Tibial nerve (tissue), 4 donors: ENCODE measurements around the gene TBC1D8B. TPM values are rescaled to one million over a fixed set of nuclear protein-coding genes. Genes with fewer than 3 reads are reported as not detected.
A peak's percentile ranks its signal among the peaks of the same experiment; 100 is the strongest.

Experiments
- DNase-seq, 2 donors: peaks; one replicate each; pipeline ENCODE4 v3.0.0-alpha.2; 2019; ENCODE audit warnings: low spot score in 2 of 2
- H3K27ac ChIP-seq, 4 donors: fragments of 200-600 bp; sonication (generic) in 3 of 4; one replicate each; pipeline ENCODE4 v1.5.1; 2017 to 2019; ENCODE audit warnings: mild to moderate bottlenecking in 1 of 4
- H3K27me3 ChIP-seq, 2 donors: fragments of 200-600 bp; sonication (generic) in 1 of 2; one replicate each; pipeline versions ENCODE4 v1.5.1 to v1.6.0; 2017 to 2019
- H3K36me3 ChIP-seq, 3 donors: fragments of 200-600 bp; sonication (generic); one replicate each; pipeline ENCODE4 v1.5.1; 2018 to 2019
- H3K4me1 ChIP-seq, 4 donors: fragments of 200-600 bp; sonication (generic) in 3 of 4; one replicate each; pipeline ENCODE4 v1.5.1; 2017 to 2019
- H3K4me3 ChIP-seq, 4 donors: fragments of 200-600 bp; sonication (generic) in 3 of 4; one replicate each; pipeline ENCODE4 v1.5.1; 2017 to 2019; ENCODE audit warnings: mild to moderate bottlenecking in 1 of 4, moderate library complexity in 1 of 4
- H3K9me3 ChIP-seq, 4 donors: fragments of 200-600 bp; sonication (generic) in 3 of 4; one replicate each; pipeline ENCODE4 v1.5.1; 2017 to 2019
- EP300 ChIP-seq, 2 donors: sonication (generic); formaldehyde crosslinking; IDR thresholded peaks; one replicate each; pipeline ENCODE4 v1.6.1; 2017; ENCODE audit warnings: antibody characterized with exemption in 2 of 2, mild to moderate bottlenecking in 1 of 2
- POLR2A ChIP-seq, 2 donors: fragments of 450-650 bp; IDR thresholded peaks; one replicate each; pipeline ENCODE4 v1.6.1; 2017; ENCODE audit warnings: antibody characterized with exemption in 2 of 2, mild to moderate bottlenecking in 2 of 2, moderate library complexity in 2 of 2
- WGBS, 2 donors: methylation state at CpG; one replicate each; pipeline ENCODE4 v1.1.5; 2018; 5-methylcytosine and 5-hydroxymethylcytosine counted together
- total RNA-seq, 4 donors: library from RNA; depleted of rRNA; stranded (reverse); fragments of >200 nt; gene quantifications; one replicate each; pipeline ENCODE4 v1.1.0, GENCODE V29; 2016
- TF ChIP-seq, protein P1 (sequence below), 5 experiments: fragments of 200-600 bp in 3 of 5; fragments of 450-650 bp in 2 of 5; sonication (generic) in 3 of 5; IDR thresholded peaks; one replicate each; pipeline ENCODE4 v1.5.1; 2016 to 2019; ENCODE audit warnings: antibody characterized with exemption in 5 of 5, mild to moderate bottlenecking in 3 of 5, moderate library complexity in 2 of 5

Gene TBC1D8B
- total RNA-seq, 4 donors from 2014 or later, result 8.1 to 16.7 (median 10.4) TPM

DNA sequence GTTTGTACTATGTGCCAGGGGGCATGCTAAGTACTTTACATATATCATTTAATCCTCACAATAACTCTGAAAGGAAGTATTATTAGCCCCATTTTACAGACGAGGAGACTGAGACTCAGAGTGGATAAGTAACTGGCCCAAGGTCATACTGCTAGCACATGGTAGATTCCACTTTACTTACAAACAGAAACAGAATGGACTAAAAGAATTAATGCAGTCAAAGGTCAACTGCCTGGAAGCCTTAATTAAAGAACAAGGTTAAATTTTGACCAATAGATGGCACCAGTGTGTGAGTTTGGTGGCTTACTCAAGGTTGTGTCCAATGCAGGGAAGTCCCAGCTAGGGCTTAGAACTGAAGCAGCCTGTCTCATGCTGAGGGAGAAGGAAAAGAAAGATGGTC lies 96.0 kb downstream of the TBC1D8B start:
- no peaks in the 10 kb centered on the region for H3K9me3 ChIP-seq
- no peak for DNase-seq
- TF ChIP-seq POLR2A (IDR thresholded peaks at IDR 0.05), result no peak
- TF ChIP-seq, protein P1, sequence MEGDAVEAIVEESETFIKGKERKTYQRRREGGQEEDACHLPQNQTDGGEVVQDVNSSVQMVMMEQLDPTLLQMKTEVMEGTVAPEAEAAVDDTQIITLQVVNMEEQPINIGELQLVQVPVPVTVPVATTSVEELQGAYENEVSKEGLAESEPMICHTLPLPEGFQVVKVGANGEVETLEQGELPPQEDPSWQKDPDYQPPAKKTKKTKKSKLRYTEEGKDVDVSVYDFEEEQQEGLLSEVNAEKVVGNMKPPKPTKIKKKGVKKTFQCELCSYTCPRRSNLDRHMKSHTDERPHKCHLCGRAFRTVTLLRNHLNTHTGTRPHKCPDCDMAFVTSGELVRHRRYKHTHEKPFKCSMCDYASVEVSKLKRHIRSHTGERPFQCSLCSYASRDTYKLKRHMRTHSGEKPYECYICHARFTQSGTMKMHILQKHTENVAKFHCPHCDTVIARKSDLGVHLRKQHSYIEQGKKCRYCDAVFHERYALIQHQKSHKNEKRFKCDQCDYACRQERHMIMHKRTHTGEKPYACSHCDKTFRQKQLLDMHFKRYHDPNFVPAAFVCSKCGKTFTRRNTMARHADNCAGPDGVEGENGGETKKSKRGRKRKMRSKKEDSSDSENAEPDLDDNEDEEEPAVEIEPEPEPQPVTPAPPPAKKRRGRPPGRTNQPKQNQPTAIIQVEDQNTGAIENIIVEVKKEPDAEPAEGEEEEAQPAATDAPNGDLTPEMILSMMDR (IDR thresholded peaks at IDR 0.05), result peak in 3 of 5 experiments; percentile 14 to 23 (median 20)

DNA sequence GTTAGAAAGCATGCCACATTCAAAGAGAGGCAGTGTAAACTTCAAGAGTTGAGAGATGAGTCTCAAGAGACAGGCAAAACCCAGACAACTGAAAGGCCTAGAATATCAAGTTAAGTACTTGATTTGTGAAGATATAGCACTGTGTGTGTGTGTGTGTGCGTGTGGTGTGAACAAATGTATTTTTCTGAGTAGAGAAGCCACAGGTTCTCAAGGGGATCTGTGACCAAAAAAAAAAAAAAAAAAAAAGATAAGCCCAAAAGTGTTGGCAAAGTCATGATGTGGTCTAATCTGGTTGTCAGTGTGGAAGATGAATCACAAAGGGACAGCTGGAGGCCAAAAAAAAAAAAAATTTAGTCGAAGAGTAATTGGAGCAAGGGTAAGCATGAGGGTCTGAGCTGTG lies 96.8 kb downstream of the TBC1D8B start:
- H3K4me3 ChIP-seq, result no peak overlapping the region
- H3K36me3 ChIP-seq, result no peaks in the 10 kb centered on the region
- peaks cover 0 to 6% (median 0%) of the 10 kb centered on the region in 4 donors for H3K4me1 ChIP-seq
- TF ChIP-seq, protein P1 (IDR thresholded peaks at IDR 0.05), result no peak
- TF ChIP-seq EP300 (IDR thresholded peaks at IDR 0.05) (no peak), POLR2A (IDR thresholded peaks at IDR 0.05) (no peak)
- no peaks in the 10 kb centered on the region for H3K9me3 ChIP-seq
- 61 to 77% methylated on average over 2 of the region's 2 CpGs for WGBS, 2 donors
- no peak overlapping the region for H3K27ac ChIP-seq
- DNase-seq, result no peak
- peaks cover 0 to 4% of the 10 kb centered on the region in 2 donors for H3K27me3 ChIP-seq

More for the DNA sequence above, 96.0 kb downstream of the TBC1D8B start:
- no peak overlapping the region for H3K27ac ChIP-seq
- no peak overlapping the region for H3K4me3 ChIP-seq
- H3K36me3 ChIP-seq, result no peaks in the 10 kb centered on the region
- 29 to 35% methylated on average over 1 of the region's 1 CpG for WGBS, 2 donors
- peaks cover 0 to 6% (median 0%) of the 10 kb centered on the region in 4 donors for H3K4me1 ChIP-seq
- peaks cover 0 to 10% of the 10 kb centered on the region in 2 donors for H3K27me3 ChIP-seq

DNA sequence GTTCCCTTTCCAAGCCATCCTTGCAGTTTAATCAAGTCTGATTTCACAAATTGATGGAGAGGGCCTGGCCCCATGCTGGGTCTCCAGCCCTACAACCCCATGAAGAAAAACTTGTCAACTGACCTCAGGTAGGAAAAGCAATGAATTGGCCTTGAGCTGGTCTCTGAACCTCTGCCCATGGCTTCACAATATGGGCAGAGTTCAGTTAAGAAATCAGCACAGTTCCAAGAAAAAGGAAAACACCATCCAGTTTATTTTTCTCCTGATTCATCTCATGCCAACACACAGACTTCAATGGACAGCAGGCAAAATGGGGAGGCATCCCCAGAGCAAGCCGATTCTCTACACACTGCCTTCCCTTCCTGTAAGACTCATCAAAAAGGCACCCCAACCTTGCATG lies 97.4 kb downstream of the TBC1D8B start:
- Histone ChIP-seq H3K36me3 (no peaks in the 10 kb centered on the region), H3K27ac (no peak overlapping the region), H3K4me3 (no peak overlapping the region), H3K9me3 (no peaks in the 10 kb centered on the region), H3K4me1 (peaks cover 0 to 2% (median 0%) of the 10 kb centered on the region in 4 donors), H3K27me3 (peaks cover 0 to under 1% of the 10 kb centered on the region in 2 donors)
- no peak for DNase-seq
- TF ChIP-seq POLR2A (IDR thresholded peaks at IDR 0.05) (no peak), EP300 (IDR thresholded peaks at IDR 0.05) (no peak)
- TF ChIP-seq, protein P1 (IDR thresholded peaks at IDR 0.05), result no peak
- WGBS, 2 donors, result 86 to 100% methylated on average over 1 of the region's 1 CpG

DNA sequence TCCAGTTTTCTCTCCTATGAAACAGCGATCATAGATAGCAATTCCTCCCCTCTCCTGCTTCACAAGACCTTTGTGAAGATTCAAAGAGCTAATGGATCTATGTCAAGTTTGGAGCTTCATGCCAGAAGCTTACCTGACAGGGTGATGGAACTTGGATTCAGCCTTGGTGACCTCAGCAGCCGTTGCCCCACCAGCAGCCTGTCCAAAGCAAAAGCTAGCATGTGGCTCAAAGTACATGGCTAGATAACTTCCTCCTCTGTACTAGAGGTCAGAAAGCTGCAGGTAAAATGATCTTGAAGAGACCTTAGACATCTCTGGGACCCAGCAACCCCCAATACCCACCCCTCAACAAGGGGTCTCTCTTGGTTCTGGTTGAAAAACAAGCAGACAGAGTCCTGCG lies 98.9 kb downstream of the TBC1D8B start:
- H3K36me3 ChIP-seq, result no peaks in the 10 kb centered on the region
- H3K27me3 ChIP-seq, result no peaks in the 10 kb centered on the region
- no peak for DNase-seq
- no peaks in the 10 kb centered on the region for H3K9me3 ChIP-seq
- peaks cover 0 to 8% (median 0%) of the 10 kb centered on the region in 4 donors for H3K4me1 ChIP-seq
- 85 to 92% methylated on average over 2 to 3 of the region's 3 CpGs for whole genome bisulfite sequencing, 2 donors
- H3K4me3 ChIP-seq, result no peak overlapping the region
- no peak overlapping the region for H3K27ac ChIP-seq
- TF ChIP-seq, protein P1 (IDR thresholded peaks at IDR 0.05), result no peak
- TF ChIP-seq POLR2A (IDR thresholded peaks at IDR 0.05), result no peak
- TF ChIP-seq EP300 (IDR thresholded peaks at IDR 0.05), result no peak

DNA sequence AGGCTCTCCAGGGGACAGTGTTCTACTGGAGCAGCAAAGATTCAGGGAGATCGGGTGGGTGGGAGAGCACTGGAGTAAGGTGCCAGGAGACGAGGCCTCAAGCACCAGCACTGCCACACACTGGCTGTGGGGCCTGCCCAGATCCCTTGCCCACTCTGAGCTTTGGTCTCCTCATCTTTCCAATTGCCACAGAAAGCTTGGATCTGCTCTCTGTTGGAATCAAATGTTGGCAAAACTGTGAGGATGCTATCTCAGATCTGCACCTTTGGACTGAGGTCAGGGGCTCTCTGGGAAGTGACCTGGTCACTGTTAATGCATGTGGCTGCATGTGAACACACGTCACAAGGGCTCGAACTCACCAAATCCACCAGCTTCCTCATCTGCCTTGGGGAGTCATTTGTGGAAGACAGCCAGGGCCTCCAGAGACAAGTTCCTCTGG lies 99.3 kb downstream of the TBC1D8B start:
- Histone ChIP-seq H3K4me3 (no peak overlapping the region), H3K9me3 (no peaks in the 10 kb centered on the region), H3K36me3 (no peaks in the 10 kb centered on the region), H3K27ac (no peak overlapping the region), H3K4me1 (peaks cover 0 to 8% (median 0%) of the 10 kb centered on the region in 4 donors), H3K27me3 (no peaks in the 10 kb centered on the region)
- TF ChIP-seq EP300 (IDR thresholded peaks at IDR 0.05) (no peak), POLR2A (IDR thresholded peaks at IDR 0.05) (no peak)
- TF ChIP-seq, protein P1 (IDR thresholded peaks at IDR 0.05), result no peak
- DNase-seq, result no peak
- 78 to 88% methylated on average over 4 of the region's 4 CpGs for WGBS, 2 donors
